GM11168 (cell line): ENCODE measurements around the gene UGT3A1.

ENCODE experiments used
- in situ Hi-C: fragments of 300-500 bp; cut with MboI; formaldehyde crosslinking; loops from one replicate; pipeline ENCODE4 v1.12.0; 2022; ENCODE audit warnings: low sequenced_read_pairs; ENCODE audit not compliant: unreplicated experiment

The UGT3A1 gene

DNA sequence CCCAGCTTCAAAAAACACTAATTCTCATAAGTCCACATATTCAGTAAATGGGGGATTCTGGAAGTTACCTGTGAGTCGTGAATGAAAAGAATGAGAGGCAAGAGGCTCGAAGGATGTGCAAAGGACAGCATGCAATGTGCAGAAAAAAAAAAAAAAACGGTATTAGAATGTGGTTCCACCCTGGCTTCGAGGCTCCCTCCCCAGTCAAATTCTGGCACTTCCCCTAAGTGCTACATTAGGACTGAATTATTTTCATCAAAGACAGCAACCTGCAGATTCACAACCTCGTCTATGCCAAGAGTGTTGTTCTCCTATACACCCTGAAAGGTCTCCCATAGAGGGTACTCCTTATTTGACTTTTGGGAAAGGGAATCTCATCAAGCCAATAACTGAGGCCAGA lies 69.3 kb downstream of the UGT3A1 start:
- in situ Hi-C loops, result loop anchor here (10.0 kb wide), 1 partner anchor 267 kb away; no protein-coding TSS in a partner anchor

DNA sequence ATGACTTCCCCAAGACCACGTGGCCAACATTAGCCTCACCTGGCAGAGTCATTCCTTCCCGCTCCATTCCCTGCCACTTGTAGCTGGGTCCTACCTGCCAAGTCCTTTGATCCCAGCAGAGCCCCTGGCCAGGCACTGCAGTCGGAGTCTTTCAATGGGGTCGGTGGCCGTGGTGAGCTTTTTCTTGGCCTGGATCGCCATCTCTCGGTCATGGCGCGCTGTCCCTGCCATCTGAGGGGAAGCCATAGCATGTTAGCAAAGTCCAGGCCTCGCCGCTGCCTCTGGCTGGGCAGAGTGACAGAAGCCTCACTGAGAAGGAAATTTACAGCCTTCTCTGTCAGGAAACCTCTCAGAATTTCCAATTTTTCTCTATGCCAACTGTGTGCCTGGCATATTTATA lies 70.3 kb downstream of the UGT3A1 start:
- in situ Hi-C loops, result loop anchor here (10.0 kb wide), 1 partner anchor 266 kb away; no protein-coding TSS in a partner anchor

- in situ Hi-C loops, result no loop called here
These were observed 72.0 kb downstream of the UGT3A1 start for GRCh38 chr5:35919191-35919590.

- in situ Hi-C loops, result no loop called here
These were observed 82.4 kb downstream of the UGT3A1 start for GRCh38 chr5:35908814-35909213.

- in situ Hi-C loops, result no loop called here
These were observed 83.0 kb downstream of the UGT3A1 start for GRCh38 chr5:35908228-35908627.

DNA sequence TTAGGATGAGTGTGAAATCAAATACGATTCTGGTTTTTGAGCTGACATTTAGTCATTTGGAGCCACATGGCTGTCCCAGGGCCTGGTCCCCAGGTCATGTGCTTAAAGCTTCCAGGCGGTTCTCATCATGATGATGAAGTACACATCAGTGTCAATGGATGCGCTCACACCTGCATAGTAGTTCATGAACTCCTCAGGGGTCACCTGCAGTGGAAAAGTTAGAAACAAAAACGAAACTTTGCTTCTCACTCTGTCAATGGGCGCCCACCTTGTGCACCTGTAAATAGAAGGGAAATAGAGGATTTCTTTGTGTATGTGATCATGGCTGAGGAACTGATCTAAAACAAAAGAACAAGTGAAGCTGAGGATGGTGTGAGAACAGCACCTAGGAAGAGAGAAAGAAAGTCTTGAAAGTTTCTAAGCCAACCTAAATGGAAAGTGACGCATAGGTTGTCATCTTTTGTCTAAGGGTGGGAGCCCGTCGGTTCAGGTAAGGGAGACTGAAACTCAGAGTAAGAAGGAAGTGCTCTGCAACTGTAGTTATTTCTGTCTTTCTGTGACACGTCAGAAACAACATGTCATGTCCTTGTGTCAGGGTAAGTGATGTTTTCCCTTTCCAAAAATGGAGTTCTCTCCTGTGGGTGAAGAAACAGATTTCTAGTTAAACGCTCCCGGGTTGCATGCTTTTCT lies 86.6 kb downstream of the UGT3A1 start:
- in situ Hi-C loops, result no loop called here

GRCh38 chr5:35903631-35904203 lies 87.5 kb downstream of the UGT3A1 start:
- in situ Hi-C loops, result no loop called here

DNA sequence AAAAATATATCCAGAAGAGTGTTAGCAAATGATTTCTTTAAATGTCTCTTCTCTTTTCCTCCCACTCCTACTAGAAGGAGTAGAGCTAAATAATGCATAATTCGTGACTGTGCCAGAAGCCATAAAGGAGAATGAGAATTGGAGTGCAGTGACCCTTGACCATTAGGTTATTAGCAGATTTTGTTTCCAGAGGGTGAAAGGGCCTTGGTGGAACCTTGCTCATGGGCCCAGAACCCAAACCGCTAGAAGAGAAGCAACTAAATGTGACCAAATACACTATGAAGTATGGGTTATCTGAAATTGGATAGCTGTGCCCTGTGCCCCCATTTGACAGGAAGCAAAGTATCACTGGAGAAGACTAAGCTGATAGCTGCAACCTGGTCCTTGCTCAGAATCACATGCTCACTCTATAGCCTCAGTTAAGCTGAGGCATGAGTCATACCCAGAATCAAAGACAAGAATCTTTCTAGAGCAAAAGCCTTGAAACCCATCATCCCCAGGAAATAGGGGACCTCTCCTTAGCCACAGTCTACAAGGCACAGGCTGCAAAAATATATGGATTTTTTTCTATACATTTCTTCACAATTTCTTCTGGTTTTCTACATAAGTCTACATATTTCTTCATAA lies 89.0 kb downstream of the UGT3A1 start:
- in situ Hi-C loops, result no loop called here
